GM23338 (cell line): Measurements from ENCODE around the gene ACOT13. TPM values are rescaled to one million over a fixed set of nuclear protein-coding genes. Genes with fewer than 3 reads are reported as not detected.

Experiments used
- ATAC-seq: fragments of 200-7000 bp; cut with Tn5 transposase; 3 replicates; pipeline ENCODE4 v1.9.1; 2020
- DNase-seq: peaks from one replicate; pipeline ENCODE4 v3.0.0-alpha.2; 2015; ENCODE audit warnings: low spot score
- H2AFZ ChIP-seq: fragments of 200-600 bp; sonication (generic); 2 replicates; pipeline ENCODE4 v1.8.0; 2016; ENCODE audit warnings: antibody characterized with exemption, mild to moderate bottlenecking, moderate library complexity
- H3F3A ChIP-seq: fragments of 200-600 bp; sonication (generic); replicated peaks from 2 replicates; pipeline ENCODE4 v1.8.0; 2017; ENCODE audit warnings: antibody characterized with exemption, mixed run types, low read depth
- H3K27ac ChIP-seq: fragments of 200-600 bp; sonication (generic); 2 replicates; pipeline ENCODE4 v1.6.1; 2016; ENCODE audit warnings: low read depth
- H3K27me3 ChIP-seq: fragments of 200-600 bp; sonication (generic); 2 replicates; pipeline ENCODE4 v1.8.0; 2016; ENCODE audit warnings: mild to moderate bottlenecking, mixed run types, moderate library complexity; ENCODE audit not compliant: insufficient read depth
- H3K36me3 ChIP-seq: fragments of 200-600 bp; sonication (generic); 2 replicates; pipeline ENCODE4 v1.8.0; 2016; ENCODE audit warnings: mild to moderate bottlenecking; ENCODE audit not compliant: insufficient read depth
- H3K4me1 ChIP-seq: fragments of 200-600 bp; sonication (generic); 2 replicates; pipeline ENCODE4 v1.8.0; 2016; ENCODE audit warnings: mild to moderate bottlenecking, moderate library complexity; ENCODE audit not compliant: insufficient read depth
- H3K4me2 ChIP-seq: fragments of 200-600 bp; sonication (generic); 2 replicates; pipeline ENCODE4 v1.7.1; 2017; ENCODE audit warnings: mixed run types
- H3K4me3 ChIP-seq: fragments of 200-600 bp; sonication (generic); 2 replicates; pipeline ENCODE4 v1.6.1; 2016; ENCODE audit warnings: mixed run types
- H3K79me2 ChIP-seq: fragments of 200-600 bp; sonication (generic); replicated peaks from 2 replicates; pipeline ENCODE4 v1.8.0; 2017; ENCODE audit warnings: mild to moderate bottlenecking; ENCODE audit not compliant: insufficient read depth
- H3K9me2 ChIP-seq: fragments of 200-600 bp; sonication (generic); 2 replicates; pipeline ENCODE4 v1.8.0; 2017; ENCODE audit not compliant: insufficient read depth
- H4K20me1 ChIP-seq: fragments of 200-600 bp; sonication (generic); replicated peaks from 2 replicates; pipeline ENCODE4 v1.8.0; 2017; ENCODE audit warnings: mild to moderate bottlenecking; ENCODE audit not compliant: insufficient read depth
- H3K27ac Mint-ChIP-seq: 2 replicates; pipeline ENCODE4 v1.8.0; 2020; ENCODE audit warnings: inconsistent platforms, mild to moderate bottlenecking, moderate library complexity, mixed read lengths
- H3K27me3 Mint-ChIP-seq: 3 replicates; pipeline ENCODE4 v1.8.0; 2022; ENCODE audit warnings: low read depth, mild to moderate bottlenecking, moderate library complexity, mixed read lengths, inconsistent platforms; ENCODE audit not compliant: insufficient read depth, poor library complexity
- H3K36me3 Mint-ChIP-seq: 3 replicates; pipeline ENCODE4 v1.8.0; 2021; ENCODE audit warnings: low read depth, mild to moderate bottlenecking, inconsistent platforms, moderate library complexity, mixed read lengths
- H3K4me1 Mint-ChIP-seq: 3 replicates; pipeline ENCODE4 v1.8.0; 2020; ENCODE audit warnings: mild to moderate bottlenecking, inconsistent platforms, mixed read lengths
- H3K4me3 Mint-ChIP-seq: 3 replicates; pipeline ENCODE4 v1.8.0; 2021; ENCODE audit warnings: moderate library complexity, mild to moderate bottlenecking, inconsistent platforms, mixed read lengths
- H3K9me3 Mint-ChIP-seq: 3 replicates; pipeline ENCODE4 v1.8.0; 2020; ENCODE audit warnings: moderate library complexity, mild to moderate bottlenecking, inconsistent platforms, mixed read lengths
- CREB1 ChIP-seq: fragments of 250-450 bp; sonication (Bioruptor Pico); IDR thresholded peaks from 2 replicates; pipeline ENCODE4 v1.5.0; 2020; ENCODE audit warnings: low read depth, mild to moderate bottlenecking, moderate library complexity
- CTCF ChIP-seq, 2 experiments: fragments of 200-600 bp in 1 of 2; sonication (generic) in 1 of 2; conservative IDR thresholded peaks; 2 replicates each; pipeline versions ENCODE4 v1.5.1 to v1.6.1; 2016 to 2017; ENCODE audit warnings: antibody characterized with exemption in 2 of 2, low read depth in 2 of 2, mild to moderate bottlenecking in 2 of 2, moderate library complexity in 1 of 2
- ETS1 ChIP-seq: IDR thresholded peaks from 2 replicates; pipeline ENCODE4 v1.6.1; 2016; ENCODE audit warnings: antibody characterized with exemption
- EZH2 ChIP-seq: fragments of 200-600 bp; sonication (generic); IDR thresholded peaks from one replicate; pipeline ENCODE4 v1.8.0; 2017; ENCODE audit warnings: antibody characterized with exemption, mild to moderate bottlenecking, low read depth; ENCODE audit not compliant: unreplicated experiment
- EZH2phosphoT487 ChIP-seq: fragments of 200-600 bp; sonication (generic); IDR thresholded peaks from one replicate; pipeline ENCODE4 v1.8.1; 2018; ENCODE audit warnings: antibody characterized with exemption; ENCODE audit not compliant: unreplicated experiment
- JUNB ChIP-seq: IDR thresholded peaks from one replicate; pipeline ENCODE4 v1.6.1; 2016; ENCODE audit warnings: antibody characterized with exemption; ENCODE audit not compliant: unreplicated experiment
- NANOG ChIP-seq: IDR thresholded peaks from 2 replicates; pipeline ENCODE4 v1.6.1; 2016; ENCODE audit warnings: antibody characterized with exemption, borderline replicate concordance
- POLR2AphosphoS5 ChIP-seq: IDR thresholded peaks from 2 replicates; pipeline ENCODE4 v1.6.1; 2016; ENCODE audit warnings: antibody characterized with exemption, low read depth
- REST ChIP-seq: IDR thresholded peaks from one replicate; pipeline ENCODE4 v1.6.1; 2018; ENCODE audit warnings: antibody characterized with exemption; ENCODE audit not compliant: unreplicated experiment
- STAT1 ChIP-seq: IDR thresholded peaks from one replicate; pipeline ENCODE4 v1.6.1; 2016; ENCODE audit warnings: antibody characterized with exemption; ENCODE audit not compliant: unreplicated experiment
- ZNF114 ChIP-seq: fragments of 250-450 bp; sonication (Bioruptor Pico); IDR thresholded peaks from 2 replicates; pipeline ENCODE4 v1.5.0; 2020; ENCODE audit warnings: mild to moderate bottlenecking, moderate library complexity
- ZNF331 ChIP-seq: fragments of 250-450 bp; sonication (Bioruptor Pico); IDR thresholded peaks from 2 replicates; pipeline ENCODE4 v1.5.0; 2020; ENCODE audit warnings: low read depth, mild to moderate bottlenecking, moderate library complexity
- ZNF462 ChIP-seq: fragments of 250-450 bp; sonication (Bioruptor Pico); IDR thresholded peaks from 2 replicates; pipeline ENCODE4 v1.5.0; 2020; ENCODE audit warnings: mild to moderate bottlenecking, moderate library complexity
- polyA plus RNA-seq: library from polyadenylated mRNA; unstranded; fragments of >200 nt; fragmentation: Nextera tagmentation; extraction: Ambion mirVana; gene quantifications from 2 replicates; pipeline ENCODE4 v1.2.1, GENCODE V29; 2016
- total RNA-seq: library from RNA; depleted of rRNA; stranded (reverse); fragments of >200 nt; shearing (Covaris generic); gene quantifications from 2 replicates; pipeline ENCODE4 v1.2.3, GENCODE V29; 2014

Gene ACOT13
- total and polyA plus RNA-seq, 2 experiments from 2014 or later = 17.8 to 175 TPM

GRCh38 chr6:24650365-24650764 lies 16.5 kb upstream of the ACOT13 start:
- no peak overlapping the region for H3K4me2 ChIP-seq
- no peaks in the 10 kb centered on the region for H4K20me1 ChIP-seq
- no peak overlapping the region for H3K27ac ChIP-seq
- no peak overlapping the region for H3K27ac Mint-ChIP-seq
- 0 out of 2 replicates have a peak, but pooled peaks cover 4% of the 10 kb centered on the region for H3K79me2 ChIP-seq
- no peak overlapping the region for H3K4me3 Mint-ChIP-seq
- peaks cover 40% of the 10 kb centered on the region for H3K36me3 Mint-ChIP-seq
- H3K9me2 ChIP-seq = no peaks in the 10 kb centered on the region
- no peak overlapping the region for H2AFZ ChIP-seq
- peaks cover under 1% of the 10 kb centered on the region; the same call in 1 of the 2 replicates for H3K4me1 ChIP-seq
- ATAC-seq (no peak), DNase-seq (no peak)
- peaks cover 6% of the 10 kb centered on the region for H3K27me3 Mint-ChIP-seq
- no peak for TF ChIP-seq POLR2AphosphoS5
- TF ChIP-seq ZNF462 (CRISPR knock-in tag) = no peak
- no peak for TF ChIP-seq ETS1
- no peak for TF ChIP-seq REST
- TF ChIP-seq NANOG = no peak
- no peak for TF ChIP-seq CREB1 (CRISPR knock-in tag)
- no peak for TF ChIP-seq ZNF114
- no peak for TF ChIP-seq STAT1
- TF ChIP-seq EZH2 = no peak
- no peak for TF ChIP-seq CTCF (conservative IDR thresholded peaks at IDR 0.05; ENCODE audit: low read depth in 2 of 2)
- no peak for TF ChIP-seq JUNB
- no peak for TF ChIP-seq ZNF331
- TF ChIP-seq EZH2phosphoT487 = no peak
- peaks cover 4% of the 10 kb centered on the region; the same call in 2 of the 3 replicates for H3K4me1 Mint-ChIP-seq
- peaks cover under 1% of the 10 kb centered on the region; the same call in 1 of the 2 replicates for H3F3A ChIP-seq
- no peaks in the 10 kb centered on the region for H3K27me3 ChIP-seq
- H3K36me3 ChIP-seq = peaks cover 43% of the 10 kb centered on the region
- no peak overlapping the region for H3K4me3 ChIP-seq
- no peaks in the 10 kb centered on the region for H3K9me3 Mint-ChIP-seq
